ENCODE data around the gene PRDM1.
A peak's percentile ranks its signal among the peaks of the same experiment; 100 is the strongest.

Gene PRDM1

DNA sequence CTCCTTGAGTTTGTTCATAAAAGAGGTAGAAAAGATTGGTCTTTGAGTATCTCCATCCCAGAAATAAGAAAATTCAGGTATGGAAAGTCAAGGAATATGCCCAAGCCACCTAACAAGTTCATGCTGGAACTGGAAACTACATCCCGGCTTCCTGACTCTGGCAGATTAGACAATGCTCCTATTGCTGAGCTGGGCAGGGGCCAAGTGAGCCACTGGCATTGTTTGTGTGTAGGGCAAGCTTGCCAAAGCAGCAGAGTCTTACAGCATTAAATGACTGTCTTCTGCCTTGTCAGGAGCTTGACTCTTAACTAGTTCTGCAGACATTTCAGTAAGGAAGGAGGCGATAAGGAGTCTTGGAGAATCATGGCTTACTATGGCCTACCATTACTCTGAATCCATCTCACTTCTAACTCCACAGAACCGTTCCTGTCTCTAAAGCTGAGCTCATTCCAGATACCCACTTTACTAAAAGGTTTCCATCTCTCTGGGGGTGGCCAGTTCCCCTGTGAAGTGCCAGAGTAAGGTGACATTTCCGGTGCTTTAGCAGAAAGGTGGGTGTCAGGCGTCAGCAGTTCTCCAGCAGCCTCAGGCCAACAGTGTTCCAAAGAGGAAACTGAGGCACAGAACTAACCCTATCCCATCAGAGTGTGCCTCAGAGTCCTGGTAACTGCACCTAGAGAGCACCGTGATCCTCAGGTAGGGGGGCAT lies 30.1 kb downstream of the PRDM1 start:
- DNase-seq = no peak

DNA sequence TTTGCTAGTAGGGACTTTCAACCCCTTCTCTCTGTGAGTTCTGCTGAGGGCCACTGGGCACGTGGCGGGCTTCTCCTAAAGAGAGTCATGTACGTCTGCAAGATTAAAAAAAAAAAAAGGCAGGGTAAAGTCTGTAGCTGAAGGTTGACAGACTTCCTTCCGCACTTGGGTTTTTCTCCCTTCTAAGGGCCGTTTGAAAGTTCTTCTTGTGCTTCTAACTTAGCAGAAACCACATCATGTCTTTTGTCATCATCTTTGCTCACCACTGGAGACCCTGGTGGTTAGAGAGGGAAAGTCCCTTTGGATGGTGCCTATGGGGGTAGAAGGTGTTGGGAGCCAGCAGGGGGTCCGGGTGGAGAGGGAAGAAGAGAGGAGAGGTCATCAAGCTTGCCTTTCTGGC lies 31.4 kb downstream of the PRDM1 start:
- DNase-seq = peak; percentile 57 to 79 (median 76)

DNA sequence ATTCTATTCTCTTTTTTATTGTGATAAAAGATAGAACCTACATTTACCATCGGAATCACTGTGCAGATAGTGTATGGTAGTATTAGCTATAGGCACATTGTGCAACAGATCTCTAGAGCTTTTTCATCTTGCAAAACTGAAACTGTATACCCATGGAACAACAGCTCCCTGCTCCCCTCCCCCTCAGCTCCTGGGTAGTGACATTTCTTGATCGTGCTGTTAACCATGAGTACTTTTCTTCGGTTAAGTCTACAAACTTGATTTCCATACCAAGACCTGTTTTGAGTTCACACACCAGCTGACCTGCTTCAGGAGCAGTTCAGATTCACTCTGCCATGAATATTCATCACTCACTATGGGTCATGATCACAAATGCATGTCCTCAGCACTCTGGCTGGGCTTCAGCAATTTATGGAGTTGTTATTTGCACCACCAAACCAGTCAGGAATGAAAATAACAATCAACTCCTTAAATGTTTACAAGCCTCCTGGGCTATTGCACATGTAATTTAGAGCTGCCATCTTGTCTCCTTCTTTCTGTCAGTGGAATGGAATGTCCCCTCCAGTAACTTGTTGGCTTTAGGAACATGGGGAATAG lies 32.8 kb downstream of the PRDM1 start:
- peak in 1 of 4 experiments; percentile 40 for DNase-seq

DNA sequence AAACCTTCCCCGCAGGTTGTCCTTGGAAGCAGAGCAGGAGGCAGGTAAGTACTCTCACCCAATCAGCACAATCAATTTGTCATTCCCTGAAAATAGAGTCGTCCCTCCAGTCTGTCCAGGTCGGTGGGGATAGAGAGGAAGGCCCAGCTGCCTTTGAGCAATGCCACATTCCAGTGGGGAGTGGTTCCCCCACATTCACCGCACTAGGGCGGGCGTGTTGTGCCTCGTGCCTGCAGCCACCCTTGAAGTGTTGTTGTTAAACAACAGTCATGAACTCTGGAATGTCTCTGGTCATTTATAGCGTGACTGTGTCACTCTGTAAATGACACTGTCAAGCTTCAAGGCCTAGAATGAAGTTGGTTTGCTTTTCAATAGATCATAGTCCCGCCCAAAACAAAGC lies 33.4 kb downstream of the PRDM1 start:
- DNase-seq = no peak

DNA sequence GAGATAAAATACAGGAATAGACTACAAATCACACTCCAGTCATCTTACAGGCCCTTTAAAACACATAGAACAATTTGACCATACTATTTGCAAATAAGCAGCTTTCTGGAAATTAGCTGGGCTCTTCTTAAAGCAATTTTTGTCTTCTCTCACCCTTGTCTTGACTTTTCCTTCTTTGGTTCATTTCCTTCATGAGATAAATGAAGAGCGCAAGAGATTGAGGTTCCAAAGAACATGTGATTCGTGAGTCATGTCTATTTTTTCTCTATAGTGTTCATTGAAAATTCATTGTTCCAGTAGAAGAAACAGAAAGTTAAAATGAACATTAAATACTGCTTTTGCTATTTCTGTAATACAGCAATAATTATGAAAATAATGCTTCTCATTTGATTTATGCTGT lies 33.9 kb downstream of the PRDM1 start:
- peak in 2 of 4 experiments; percentile 55 to 57 for DNase-seq

DNA sequence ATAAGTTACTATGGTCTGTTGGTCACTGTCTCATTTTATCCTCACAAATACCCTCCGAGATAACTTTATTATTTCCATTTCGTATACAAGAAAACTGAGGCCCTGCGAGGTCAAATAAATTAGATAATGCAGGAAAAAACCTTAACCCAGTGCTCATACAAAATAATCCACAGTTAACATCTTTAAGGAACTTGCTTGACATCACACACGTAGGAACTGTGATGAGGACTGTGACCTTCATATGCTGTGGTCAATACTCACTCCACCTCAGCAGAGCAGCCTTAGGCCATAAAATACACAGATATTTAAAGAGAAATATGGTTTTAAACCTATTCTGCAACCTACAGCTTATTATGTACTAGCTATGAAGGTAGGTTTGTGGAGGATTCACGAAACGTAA lies 34.3 kb downstream of the PRDM1 start:
- peak in 2 of 4 experiments; percentile 31 to 59 for DNase-seq

DNA sequence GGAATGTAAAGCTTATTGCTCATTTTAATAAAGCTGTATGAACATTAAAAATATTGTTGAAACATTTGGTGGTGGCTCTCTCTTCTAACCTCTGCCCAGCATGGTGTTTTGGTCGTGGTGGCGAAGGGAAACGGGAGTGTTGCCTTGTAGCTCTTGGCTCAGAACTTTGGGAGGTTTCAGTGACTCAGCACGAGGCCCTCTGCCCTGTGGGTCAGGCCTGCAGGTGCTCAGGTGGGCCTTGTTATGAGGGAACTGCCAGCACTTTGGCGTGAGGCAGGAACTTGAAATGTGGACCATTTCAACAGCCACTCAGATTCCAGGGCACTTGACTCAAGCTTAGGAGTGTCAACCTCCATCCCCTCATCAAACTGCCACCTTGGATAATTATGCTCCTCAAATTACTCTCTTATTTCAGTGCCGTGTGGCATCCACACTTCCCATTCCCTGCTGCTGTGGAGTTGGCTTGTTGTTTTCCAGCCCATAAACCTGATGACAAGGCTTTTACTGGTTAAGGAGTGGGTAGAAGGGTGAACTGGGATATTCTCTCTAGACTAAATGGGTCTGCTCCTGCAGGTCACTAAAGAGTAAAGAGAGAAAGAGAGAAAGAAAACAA lies 36.3 kb downstream of the PRDM1 start:
- no peak for DNase-seq

DNA sequence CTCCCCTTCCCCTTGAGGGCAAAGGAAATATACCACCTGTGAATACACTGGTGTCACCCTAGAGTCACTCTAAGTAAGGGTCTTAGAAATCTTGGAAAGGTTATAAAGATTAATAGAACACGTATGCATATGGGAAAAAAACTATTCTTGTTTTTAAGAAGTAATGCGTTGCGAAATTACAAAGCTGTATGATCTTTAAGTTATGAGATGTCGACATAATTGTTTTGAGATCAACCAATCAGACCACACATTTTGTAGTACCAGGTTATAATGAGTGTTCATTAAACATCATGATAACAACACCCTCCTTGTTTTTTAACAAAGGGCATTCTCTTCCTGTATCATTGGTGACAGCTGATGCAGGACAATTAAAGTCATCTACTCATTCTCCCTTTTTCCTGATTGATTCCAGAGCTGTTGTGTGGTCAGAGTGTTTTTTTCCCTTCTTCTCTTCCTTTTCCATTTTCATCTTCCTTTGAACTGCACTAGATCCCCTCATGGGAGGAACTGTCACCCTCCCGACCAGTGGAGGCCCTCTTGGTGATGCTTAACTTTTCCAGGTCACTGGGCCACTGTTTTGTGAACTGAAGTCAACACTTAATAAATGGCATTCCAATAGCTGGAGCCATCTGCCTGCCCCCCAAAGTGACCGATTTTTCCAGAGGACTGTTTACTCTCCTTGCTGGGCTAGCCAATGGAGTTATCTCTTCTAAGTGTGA lies 37.0 kb downstream of the PRDM1 start:
- DNase-seq = peak in 1 of 4 experiments; percentile 40

DNA sequence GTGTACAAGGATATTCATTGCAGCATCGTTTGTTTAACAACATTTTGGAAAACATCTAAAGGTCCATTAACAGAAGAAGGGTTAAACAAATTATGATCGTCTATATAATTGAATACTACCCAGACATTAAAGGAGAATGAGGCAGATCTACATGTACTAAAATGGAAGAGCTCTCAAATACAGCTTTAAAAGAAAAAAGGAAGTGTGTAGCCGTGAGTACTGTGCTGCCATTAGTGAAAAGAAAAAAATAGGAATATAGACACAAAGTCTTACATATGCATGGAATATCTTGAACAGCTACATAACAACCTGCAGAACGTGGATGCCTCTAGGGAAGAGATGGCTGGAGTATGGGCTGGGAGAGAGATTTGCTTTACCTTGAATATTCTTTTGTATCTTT lies 37.9 kb downstream of the PRDM1 start:
- peak in 1 of 4 experiments; percentile 36 for DNase-seq

DNA sequence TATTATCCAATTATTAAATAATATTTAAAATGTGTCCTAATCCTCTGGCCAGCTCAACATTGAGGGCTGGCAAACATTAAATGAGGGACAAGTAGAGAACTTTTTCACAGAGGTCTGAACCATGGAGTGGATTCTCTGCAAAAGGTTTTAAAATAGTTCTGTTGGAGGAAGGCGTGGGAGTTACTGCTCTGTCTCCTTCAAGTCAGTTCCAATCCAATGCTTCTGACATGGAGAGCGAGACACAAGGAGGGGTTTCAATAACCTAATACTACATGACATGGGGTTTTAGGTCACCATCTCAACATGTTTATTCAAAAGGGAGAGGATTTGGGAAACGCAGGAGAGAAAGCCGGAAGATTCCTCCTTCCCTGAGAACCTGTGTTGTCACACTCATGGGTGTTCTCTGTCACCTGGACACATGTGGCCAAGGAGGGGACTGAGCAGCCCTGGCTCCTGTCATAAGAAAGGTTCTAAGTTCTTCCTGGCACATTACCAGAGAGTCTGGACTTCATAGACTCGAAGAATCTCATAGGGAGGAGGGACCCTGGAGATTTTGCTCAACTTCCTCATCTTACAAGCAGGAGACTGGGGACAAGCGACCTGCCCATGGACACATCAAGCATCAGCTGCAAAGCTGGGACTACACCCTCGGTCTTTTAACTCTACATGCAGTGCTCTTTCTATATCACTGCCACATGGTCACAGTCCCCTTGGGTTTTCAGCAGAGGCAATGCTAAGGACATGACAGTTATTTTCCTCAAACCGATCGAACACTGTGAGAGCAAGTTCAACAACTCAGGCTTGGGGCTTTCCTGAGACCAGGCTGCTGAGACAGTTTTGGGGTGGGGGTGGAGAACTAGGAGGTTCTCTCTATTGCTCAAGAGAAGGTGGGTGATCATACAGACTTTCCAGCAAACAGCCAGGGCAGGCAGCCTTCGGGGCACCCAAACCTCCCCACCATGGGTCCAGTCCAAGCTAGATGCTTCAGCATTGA lies 38.6 kb downstream of the PRDM1 start:
- peak in 3 of 4 experiments; percentile 54 to 67 (median 56) for DNase-seq

DNA sequence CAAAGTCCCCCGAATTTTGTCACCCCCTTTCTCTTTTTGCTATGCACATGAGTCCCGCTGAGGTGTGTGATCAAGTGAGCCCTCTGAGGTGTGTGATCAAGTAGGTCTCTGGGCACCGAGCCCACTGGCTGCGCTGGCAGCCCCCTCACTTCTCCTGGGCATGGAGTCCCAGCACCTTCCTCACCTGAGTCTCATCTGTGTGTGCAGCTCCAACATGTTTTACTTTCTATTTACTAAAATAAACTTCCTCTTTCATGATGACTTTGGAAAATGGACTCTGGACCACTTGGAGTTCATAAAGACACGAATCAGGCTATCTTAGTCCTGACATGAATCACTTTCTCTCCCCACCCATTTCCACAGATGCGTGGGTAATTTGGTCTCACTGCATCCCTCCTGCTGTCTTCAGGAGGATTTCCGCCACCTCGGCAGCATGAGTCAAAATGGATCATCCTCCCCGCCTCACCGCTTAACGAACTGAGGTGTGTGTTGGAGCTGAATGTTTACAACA lies 39.8 kb downstream of the PRDM1 start:
- DNase-seq = peak in 3 of 4 experiments; percentile 42 to 71 (median 56)

DNA sequence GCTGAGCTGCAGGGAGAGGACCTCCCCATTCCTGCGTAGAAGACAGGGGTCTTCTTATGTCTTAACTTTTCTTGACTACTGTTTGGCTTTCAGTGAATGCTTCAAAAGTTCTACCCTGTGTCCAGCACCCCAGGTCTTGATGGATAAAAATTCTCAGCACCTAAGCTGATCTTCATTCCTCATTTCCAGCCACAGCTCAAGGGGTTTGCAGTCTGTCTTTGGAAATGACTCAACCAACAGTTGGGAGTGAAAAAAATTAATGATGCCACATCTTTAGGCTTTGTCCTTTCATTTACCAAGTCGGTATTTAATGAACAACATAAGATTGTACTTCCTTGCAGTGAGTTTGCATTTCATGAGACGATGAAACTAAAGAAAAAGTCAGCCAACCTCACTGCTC lies 40.3 kb downstream of the PRDM1 start:
- no peak for DNase-seq

DNA sequence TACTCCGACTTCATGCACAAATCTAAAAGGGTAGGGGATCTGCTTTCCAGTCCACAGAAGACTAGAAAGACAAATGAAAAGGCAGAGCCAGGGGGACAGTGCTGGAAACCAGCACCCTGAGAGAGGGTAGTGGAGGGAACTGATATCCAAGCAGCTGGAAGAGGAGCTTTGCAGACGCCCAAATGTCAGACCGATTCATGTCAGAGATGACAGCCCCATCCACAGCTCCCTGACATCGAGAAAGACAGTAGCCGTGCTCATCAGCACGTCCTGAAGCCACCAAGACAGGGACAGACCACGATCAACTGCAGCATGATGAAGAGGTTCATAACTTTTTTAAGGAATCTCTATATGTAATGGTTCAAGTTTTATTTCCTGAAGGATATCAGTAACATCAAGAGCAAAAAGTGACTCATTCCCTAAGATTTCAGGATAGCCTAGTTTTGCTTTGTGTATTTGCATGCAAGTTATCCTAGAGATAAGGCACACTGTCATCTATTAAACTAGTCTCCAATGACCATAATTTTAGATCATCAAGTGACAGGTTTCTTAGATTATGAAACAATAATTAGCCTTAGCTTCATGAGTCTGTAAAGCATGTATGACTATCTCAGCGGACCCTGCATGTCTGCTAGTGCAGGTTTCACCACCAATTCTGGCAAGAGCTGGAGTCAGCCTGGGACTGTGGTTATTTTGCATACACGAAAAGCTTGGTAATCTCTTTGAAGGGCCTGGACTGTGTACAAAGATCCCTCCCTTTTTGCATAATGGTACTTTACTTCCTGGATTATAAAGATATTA lies 43.0 kb downstream of the PRDM1 start:
- peak in 3 of 4 experiments; percentile 23 to 47 (median 45) for DNase-seq

DNA sequence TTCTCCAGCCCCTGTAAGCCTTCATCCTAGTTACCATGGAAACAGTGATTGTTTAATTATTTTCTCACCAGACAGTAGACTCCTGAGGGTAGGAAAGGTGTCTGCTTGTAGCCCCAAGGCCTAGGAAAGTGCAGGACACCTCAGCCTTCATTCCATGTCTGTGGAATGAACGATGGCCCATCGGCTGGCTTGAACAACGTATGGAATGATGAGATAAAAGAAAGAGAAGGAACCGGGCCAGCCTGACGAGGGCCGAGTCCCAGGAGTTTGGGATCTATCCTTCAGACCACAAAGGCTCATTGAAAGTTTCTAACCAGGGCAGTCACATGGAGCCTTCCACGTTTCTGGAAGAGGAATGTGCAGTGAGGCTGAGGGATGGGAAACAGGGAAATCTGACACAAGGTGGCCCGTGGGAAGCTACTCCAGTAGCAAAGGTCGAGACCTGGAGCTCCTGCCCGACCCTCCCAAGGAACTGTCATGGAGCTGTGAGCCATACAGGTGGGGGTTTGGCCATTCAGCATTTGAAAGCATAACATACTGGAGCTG lies 46.1 kb downstream of the PRDM1 start:
- no peak for DNase-seq

DNA sequence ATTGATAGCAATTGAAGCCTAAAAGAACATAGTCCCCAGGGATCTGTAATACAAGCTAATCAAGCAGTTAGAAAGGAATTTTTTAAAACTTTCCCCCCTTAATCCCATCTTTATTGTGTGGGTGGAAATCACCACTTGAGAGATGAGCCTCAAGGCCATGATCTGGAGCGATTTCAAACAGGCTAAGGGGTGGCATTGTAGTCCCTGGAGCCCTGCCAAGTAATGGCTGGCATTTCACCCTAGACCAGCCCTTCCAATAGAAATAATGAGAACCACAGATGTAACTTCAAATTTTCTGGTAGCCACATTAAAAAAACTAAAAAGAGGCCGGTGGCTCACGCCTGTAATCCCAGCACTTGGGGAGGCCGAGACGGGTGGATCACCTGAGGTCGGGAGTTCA lies 46.9 kb downstream of the PRDM1 start:
- no peak for DNase-seq

DNA sequence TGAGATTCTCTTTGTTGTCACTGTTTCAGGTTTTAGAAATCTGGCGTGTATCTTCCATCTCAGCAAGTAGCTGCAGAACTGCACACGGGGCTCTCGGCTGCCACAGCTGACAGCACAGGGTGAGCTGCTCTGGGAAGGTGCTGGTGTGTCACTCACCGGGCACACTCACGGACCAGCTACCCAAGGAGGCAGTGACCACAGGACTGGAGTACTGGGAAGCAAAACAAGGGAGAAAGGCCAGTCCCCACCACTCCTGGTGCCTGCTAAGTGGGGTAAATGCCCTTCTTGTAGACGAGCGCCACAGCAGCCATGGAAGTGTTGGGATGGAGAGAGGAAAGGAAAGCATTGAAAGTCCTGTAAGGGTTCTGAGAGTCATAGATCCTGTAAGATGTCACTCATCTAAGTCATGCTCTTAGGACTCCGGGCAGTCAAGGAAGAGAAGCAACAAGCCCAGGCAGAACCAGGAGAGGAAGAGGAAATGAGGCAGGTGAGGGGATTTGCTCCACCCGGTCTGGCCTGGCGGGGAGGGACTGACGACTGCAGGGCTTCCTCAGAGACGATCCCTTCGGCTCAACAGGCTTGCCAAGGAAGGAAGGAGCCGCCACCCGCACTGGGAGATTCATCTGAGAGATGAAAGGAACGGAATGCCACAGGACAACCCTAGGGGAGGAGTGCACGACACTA lies 48.1 kb downstream of the PRDM1 start:
- no peak for DNase-seq

DNA sequence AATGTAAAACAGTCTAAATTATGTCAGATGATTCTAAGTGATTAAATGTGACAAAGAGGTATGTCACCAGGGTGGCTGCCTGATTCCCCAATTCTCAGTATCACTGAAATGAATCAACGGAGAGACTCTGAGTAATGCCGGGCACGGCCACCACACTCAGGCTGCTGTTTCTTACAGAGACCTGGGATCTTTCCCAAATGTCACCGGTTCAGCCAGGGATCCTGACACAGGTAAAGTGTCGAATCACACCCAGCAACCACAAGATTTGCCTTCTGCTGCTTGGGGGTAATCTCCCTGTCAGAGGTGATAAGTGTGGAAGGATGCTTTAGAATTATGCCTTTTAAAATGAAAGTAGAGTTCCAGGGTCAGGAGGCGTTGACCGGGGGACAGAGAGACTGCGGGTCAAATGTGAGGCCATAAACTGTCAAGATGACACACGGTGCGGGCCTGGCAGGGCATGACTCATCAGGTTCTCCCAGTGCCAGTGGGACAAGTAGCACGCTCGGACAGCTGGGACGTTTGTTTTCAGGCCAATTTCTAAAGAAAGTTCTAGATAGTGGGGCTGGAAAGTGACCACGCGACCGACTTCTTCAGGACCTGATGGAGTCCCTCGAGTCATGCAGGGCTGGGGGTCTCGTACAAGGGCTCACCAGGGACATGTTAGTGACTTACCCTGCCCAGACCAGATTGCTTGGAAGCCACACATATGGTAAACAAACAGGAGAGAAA lies 48.9 kb downstream of the PRDM1 start:
- DNase-seq = peak; percentile 42 to 68 (median 64)

DNA sequence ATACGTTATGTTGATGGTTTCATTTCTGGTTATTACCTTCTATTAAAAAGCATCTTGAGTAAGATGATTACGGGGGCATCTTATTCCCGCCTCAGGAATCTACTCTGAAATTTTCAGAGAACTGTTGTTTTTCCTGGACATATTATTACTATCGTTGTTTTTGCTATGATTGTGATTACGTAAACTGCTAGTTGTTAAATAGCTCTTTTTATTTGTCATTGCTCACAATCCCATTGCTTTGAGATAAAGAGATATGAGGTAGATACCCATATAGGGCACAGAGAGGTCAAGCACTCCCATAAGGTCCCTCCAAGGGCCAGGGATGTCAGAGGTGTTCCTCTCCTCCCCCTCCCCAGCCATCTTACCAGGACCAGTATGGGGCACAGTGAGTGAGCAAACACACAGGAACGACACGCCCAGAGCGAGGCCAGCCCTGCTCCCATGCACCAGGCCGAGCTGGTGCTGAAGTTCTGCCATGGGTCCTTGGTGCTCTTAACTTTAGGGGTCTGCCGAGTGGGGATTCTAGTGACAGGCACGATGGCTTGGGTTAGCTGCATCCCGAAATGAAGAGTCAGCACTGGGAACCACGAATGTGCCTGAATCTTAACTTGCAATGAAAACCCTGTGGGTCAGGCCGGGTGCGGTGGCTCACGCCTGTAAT lies 49.9 kb downstream of the PRDM1 start:
- no peak for DNase-seq

DNA sequence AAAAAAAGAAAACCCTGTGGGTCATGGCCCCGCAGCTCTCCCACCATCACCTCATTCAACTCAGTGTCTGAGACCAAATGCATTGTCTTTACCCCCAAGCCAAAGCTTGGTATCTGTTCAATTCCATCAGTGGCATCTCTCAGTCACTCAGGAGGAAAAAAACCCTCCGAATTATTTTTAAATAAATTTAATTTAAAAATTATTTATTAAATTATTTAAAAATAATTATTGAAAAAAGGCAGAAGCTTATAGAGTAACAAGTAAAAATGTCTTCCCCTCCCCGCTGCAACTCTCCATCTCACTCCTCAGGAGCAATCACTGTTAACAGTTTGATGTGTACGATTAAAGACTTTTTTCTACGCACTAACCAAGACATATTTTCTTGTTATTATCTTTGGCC lies 50.7 kb downstream of the PRDM1 start:
- DNase-seq = no peak

All from suppressor macrophage (primary cell).